ENCODE measurements around the gene UCP3.

GRCh38 chr11:74057249-74058151 is 48.6 kb upstream of the UCP3 start:
- TF ChIP-seq, protein P1, sequence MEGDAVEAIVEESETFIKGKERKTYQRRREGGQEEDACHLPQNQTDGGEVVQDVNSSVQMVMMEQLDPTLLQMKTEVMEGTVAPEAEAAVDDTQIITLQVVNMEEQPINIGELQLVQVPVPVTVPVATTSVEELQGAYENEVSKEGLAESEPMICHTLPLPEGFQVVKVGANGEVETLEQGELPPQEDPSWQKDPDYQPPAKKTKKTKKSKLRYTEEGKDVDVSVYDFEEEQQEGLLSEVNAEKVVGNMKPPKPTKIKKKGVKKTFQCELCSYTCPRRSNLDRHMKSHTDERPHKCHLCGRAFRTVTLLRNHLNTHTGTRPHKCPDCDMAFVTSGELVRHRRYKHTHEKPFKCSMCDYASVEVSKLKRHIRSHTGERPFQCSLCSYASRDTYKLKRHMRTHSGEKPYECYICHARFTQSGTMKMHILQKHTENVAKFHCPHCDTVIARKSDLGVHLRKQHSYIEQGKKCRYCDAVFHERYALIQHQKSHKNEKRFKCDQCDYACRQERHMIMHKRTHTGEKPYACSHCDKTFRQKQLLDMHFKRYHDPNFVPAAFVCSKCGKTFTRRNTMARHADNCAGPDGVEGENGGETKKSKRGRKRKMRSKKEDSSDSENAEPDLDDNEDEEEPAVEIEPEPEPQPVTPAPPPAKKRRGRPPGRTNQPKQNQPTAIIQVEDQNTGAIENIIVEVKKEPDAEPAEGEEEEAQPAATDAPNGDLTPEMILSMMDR (optimal IDR thresholded peaks at IDR 0.05 in 1 of 3, IDR thresholded peaks at IDR 0.05 in 1 of 3, conservative IDR thresholded peaks at IDR 0.05 in 1 of 3; ENCODE audit: extremely low read depth in 1 of 3, insufficient read depth in 2 of 3, low read length in 3 of 3): no peak
- TF ChIP-seq EZH2 (IDR thresholded peaks at IDR 0.05; ENCODE audit: low read length): no peak

Data from keratinocyte (primary cell).